ENCODE measurements around the gene RRP1.

Gene RRP1

GRCh38 chr21:43794311-43794710 is 4.9 kb downstream of the RRP1 start:
- no peak for TF ChIP-seq CTCF (IDR thresholded peaks at IDR 0.05; ENCODE audit: low read depth, low read length)
- no peak overlapping the region for H3K4me3 ChIP-seq (replicated peaks in 1 of 2; ENCODE audit: low read depth in 2 of 2, low read length in 2 of 2)

GRCh38 chr21:43794857-43795256 is 5.5 kb downstream of the RRP1 start:
- no peak for DNase-seq (ENCODE audit: low read depth in 2 of 2)
- no peak overlapping the region for H3K4me3 ChIP-seq (replicated peaks in 1 of 2; ENCODE audit: low read depth in 2 of 2, low read length in 2 of 2)
- TF ChIP-seq CTCF (IDR thresholded peaks at IDR 0.05; ENCODE audit: low read depth, low read length): no peak

More at GRCh38 chr21:43794311-43794710, 4.9 kb downstream of the RRP1 start:
- no peak for DNase-seq (ENCODE audit: low read depth in 2 of 2)

GRCh38 chr21:43797415-43797814 is 8.0 kb downstream of the RRP1 start:
- no peak overlapping the region for H3K4me3 ChIP-seq (replicated peaks in 1 of 2; ENCODE audit: low read depth in 2 of 2, low read length in 2 of 2)
- DNase-seq (ENCODE audit: low read depth in 2 of 2): no peak
- TF ChIP-seq CTCF (IDR thresholded peaks at IDR 0.05; ENCODE audit: low read depth, low read length): no peak

- no peak overlapping the region for H3K4me3 ChIP-seq (replicated peaks in 1 of 2; ENCODE audit: low read depth in 2 of 2, low read length in 2 of 2)
- no peak for TF ChIP-seq CTCF (IDR thresholded peaks at IDR 0.05; ENCODE audit: low read depth, low read length)
- DNase-seq (ENCODE audit: low read depth in 2 of 2): peak in 1 of 2 donors; percentile 32
These were observed 8.7 kb downstream of the RRP1 start for GRCh38 chr21:43797925-43798715.

- DNase-seq (ENCODE audit: low read depth in 2 of 2): no peak
- TF ChIP-seq CTCF (IDR thresholded peaks at IDR 0.05; ENCODE audit: low read depth, low read length): no peak
- no peak overlapping the region for H3K4me3 ChIP-seq (replicated peaks in 1 of 2; ENCODE audit: low read depth in 2 of 2, low read length in 2 of 2)
These were observed 10.0 kb downstream of the RRP1 start for GRCh38 chr21:43799301-43799840.

GRCh38 chr21:43800124-43800523 is 10.7 kb downstream of the RRP1 start:
- DNase-seq (ENCODE audit: low read depth in 2 of 2): no peak
- no peak for TF ChIP-seq CTCF (IDR thresholded peaks at IDR 0.05; ENCODE audit: low read depth, low read length)
- H3K4me3 ChIP-seq (replicated peaks in 1 of 2; ENCODE audit: low read depth in 2 of 2, low read length in 2 of 2): no peak overlapping the region
